NCI-H128 (cell line): ENCODE measurements around the gene IER3.

ENCODE experiments used
- DNase-seq: peaks from one replicate; lab custom pipeline; 2025; ENCODE audit not compliant: unreplicated experiment; lab: John Stamatoyannopoulos, UW

IER3 gene, protein sequence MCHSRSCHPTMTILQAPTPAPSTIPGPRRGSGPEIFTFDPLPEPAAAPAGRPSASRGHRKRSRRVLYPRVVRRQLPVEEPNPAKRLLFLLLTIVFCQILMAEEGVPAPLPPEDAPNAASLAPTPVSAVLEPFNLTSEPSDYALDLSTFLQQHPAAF

DNA sequence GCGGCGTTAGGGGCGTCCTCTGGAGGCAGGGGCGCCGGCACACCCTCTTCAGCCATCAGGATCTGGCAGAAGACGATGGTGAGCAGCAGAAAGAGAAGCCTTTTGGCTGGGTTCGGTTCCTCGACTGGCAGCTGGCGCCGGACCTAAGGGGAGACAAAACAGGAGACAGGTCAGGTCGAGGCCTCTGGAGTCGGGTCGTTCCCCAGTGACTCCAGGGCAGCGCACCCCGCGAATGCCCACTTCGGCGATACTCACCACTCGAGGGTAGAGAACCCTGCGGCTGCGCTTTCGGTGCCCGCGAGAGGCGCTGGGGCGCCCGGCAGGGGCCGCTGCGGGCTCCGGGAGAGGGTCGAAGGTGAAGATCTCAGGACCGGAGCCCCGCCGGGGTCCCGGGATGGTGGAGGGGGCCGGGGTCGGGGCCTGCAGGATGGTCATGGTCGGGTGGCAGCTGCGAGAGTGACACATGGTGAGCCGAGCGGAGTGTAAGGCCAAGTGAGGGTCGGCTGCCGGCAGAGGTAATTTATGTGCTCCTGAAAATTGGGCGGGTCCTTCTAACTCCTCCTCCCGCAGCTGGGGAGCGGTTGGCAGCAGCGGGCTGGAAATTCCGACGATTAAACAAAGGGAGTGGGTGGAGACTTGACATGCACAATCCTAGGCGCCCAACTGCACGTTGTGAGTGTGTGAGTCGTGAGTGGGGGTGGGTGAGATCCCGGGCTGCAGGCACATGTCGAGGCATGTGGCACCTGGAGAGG, at the start of gene IER3:
IER3 (minus strand) TSS at position 494 of the 752 bp plus-strand sequence; CDS start at position 465, 29 bp downstream.
- peak; percentile 5 for DNase-seq

DNA sequence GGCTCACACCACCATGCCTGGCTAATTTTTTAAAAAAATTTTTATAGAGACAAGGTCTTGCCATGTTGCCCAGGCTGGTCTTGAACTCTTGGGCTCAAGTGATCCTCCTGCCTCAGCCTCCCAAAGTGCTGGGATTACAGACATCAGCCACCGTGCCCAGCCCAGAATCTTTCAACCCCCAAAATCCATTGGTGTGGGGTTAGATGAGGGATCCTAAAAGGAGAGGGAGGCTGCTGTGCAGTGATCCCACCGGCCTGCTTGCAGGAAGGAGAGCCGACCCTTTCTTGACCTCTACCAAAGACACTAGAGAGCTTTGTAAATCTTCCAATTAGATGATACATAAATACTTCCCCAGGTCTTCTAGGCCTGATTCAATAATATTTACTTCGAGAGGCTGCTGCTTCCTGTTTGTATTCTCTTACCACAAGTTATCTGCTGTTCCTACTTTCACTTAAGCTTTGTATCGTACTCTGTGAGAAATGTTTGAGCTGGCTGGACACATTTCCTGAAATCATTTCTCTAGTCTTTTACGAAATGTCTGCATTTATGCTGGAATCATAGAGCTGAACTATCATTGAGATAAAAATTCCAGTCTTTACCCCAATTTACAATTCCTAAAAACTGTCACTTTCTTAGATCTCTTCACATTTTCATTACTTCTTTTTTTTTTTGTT, 49.3 kb upstream of the IER3 start:
- DNase-seq, result no peak

- no peak for DNase-seq
Observed at GRCh38 chr6:30792786-30793185, 48.4 kb upstream of the IER3 start.

DNA sequence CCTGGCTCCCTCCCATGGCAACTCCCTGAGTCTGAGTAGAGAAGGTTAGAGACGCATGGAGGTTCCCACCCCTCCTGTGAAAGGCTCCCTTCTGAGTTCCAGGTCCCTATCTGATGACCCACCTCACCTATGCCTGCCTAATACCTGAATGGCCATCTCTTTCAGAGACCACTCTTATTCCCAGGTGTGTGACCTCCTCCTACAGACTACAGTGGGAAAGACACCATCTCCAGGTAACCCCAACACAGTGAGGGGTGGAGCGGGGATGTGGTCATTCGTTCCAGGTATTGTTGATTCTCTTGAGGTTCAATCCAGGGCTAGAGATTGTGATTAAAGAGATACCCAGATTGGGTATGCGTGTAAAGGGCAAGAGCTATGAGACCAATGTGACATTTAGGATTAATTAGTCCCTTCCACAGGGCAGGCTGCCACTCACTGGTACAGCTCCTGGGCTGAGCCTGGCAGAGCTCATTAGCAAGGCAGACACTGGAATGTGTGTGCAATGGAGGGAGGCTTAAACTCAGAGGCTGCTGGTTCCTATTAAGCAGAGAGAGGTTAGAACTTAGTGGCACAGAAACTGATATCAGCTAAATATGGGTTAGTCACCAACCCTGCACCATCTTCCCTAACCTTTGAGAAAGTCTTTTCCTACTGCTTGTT, 46.5 kb upstream of the IER3 start:
- no peak for DNase-seq

- DNase-seq, result no peak
Observed at GRCh38 chr6:30789606-30790005, 45.3 kb upstream of the IER3 start.

DNA sequence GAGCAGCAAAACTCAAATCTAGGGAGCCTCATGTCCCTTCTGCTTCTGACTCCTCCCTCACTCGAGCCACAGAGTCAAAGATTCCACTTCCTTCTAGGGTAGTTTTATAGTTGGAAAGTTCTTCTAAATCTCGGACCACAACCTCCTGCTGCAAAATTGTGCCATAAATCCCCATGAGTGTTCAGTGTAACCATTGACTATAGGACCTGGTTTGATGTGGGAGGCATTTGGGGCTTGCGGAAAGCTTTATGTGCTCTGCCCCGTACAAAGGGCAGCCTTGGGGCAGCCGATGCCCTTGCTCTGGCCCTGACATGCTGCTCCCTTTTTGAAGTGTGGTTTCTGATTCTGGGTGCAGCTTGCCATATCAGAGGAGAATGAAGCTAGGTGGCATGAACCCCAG, 43.6 kb upstream of the IER3 start:
- no peak for DNase-seq

- DNase-seq, result no peak
Observed at GRCh38 chr6:30782425-30783014, 38.2 kb upstream of the IER3 start.

DNA sequence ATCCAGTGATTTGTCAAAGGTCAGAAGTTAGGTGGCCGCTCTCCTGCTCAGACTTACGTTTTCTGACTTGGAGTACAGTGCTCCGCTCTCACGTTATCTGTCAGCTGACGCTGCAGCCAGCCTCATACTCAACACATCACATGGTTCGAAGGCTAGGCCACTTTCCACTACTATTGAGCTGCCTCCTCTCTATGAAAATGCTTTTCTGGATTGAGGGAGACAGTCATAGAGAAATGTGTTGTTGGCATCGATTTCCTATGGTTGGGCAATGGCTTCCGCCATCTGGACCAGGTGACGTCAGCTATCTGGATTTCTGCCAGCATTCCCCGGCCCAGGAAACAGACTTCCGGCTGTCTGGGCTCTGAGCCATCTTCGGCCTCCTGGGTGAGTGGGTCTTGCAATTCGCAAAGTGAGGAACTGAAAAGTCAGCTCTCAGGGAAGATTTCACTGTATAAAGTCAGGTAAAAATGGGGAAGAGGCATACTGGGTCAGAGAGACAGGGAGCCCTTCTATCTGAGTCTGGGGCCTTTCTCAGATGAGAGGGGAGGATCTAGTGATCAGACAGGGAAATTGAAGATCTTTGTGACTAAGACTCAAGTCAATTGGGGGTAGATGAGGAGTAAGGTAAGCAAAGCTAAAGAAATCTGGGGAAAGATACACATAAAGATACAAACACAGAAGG, 37.5 kb upstream of the IER3 start:
- DNase-seq, result peak; percentile 69

DNA sequence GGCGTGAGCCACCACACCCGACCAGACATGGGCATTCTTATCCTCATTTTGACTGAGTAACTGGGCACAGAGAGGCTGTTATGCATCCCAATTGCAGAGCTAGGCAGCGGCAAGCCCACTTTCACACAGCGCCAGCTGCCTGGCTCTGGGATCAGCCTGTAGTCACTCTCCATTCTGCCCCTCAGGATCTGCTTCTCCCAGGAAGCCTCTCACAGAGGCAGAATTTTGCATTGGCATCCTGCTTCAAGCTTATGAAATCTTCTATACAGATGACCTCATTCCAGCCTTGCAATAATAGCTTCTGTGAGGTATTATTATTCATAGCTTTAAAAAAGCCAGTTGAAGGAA, 37.0 kb upstream of the IER3 start:
- DNase-seq, result no peak

DNA sequence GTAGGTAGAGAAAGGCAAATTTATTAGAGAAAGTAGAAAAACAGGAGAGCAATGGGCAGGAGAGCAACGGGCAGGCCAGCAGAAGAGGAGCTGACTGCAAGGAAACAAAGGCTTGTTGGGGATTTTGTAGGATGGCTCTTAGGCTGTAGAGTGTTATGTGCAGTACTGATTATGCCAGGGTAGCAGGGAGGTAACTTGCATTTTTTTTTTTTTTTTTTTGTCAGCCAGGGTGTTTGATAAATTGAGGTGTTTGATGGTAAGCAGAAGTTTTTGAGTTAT, 36.2 kb upstream of the IER3 start:
- DNase-seq, result no peak

DNA sequence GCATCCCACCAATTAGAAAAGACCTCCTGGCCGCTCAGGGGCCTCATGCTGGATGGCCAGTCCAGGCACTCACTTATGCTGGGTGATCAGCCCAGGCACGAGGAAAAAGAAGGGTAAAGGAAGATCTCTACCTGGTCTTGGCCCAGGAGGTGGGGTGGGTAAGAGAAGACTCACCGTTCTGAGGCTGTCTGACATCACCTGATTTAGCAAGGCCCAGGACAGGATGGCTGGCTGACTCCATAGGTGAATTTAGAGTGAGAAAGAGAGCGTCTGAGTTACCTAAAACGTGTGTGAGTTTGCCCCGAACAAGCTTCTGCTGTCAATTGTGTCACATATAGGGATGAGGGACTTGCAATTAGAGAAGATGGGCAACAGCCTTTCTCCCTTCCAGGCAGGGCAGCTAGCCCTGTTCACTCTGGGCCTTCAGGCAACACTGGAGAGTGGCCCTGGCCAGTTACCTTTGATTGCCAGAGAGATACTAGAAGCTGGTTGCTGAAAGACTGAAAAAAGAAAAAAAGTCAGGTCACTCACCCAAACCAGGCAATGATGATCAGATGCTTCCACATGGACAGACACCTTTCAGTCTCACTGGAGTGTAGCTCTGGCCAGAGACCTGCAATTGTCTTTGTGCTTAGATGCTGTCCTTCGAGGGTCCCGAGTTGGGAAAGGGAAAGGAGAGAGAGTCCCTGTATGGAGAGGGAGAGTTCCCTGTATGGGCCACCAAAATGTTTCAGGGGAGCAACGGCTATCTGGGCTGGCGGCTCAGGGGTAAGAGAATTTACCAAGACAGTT, 35.7 kb upstream of the IER3 start:
- no peak for DNase-seq

- DNase-seq, result no peak
Observed at GRCh38 chr6:30778001-30778635, 33.8 kb upstream of the IER3 start.

GRCh38 chr6:30777155-30777485, 32.8 kb upstream of the IER3 start:
- no peak for DNase-seq

DNA sequence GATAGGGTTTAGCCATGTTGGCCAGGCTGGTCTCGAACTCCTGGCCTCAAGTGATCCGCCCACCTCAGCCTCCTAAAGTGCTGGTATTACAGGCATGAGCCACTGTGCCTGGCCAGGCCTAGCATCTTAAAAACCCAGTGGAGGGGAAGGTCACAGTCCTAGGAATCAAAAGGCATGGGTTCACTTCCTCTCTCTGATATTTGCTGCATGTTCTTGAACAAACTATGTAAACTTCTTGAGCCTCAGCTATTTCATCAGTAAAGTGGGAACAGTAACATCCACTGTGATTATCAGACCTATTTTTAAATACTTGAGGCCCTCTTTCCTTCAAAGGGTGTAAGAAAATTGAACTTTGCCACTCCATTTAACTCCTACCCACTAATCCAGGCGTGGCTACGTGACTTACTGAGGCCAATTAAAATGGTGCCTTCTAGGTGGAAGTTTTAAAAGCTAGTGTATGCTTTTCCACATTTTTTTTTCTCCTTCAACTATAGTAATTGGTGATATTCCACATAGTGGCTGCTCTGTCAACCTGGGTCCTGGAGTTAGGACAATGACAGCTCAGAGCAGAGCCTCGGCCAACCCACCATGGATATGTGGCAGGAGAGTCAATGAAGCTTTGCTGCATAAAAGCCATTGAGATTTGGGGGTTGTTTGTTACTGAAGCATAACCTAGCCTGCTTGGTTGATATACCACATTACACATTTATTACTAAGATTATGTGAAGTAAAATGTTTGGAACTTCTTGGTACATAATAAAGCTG, 32.2 kb upstream of the IER3 start:
- no peak for DNase-seq

DNA sequence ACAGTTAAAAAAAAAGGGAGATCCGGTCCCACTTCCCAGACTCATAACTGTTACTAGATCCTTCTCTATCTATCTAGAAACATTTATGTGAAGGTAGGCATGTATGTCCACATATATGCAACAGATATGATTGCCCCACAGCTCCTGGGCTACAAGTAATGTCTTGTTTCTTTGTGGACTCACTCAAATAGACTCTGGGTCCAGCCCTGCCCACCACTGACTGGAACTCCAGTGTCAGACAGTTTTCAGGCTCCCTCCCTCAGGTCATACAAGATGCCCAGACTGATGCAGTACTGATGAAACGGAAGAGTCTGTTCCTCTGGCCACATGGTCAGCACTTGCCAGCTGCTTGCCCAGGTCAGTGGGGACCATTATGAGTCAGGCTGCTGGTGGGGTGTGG, 30.8 kb upstream of the IER3 start:
- DNase-seq, result no peak

DNA sequence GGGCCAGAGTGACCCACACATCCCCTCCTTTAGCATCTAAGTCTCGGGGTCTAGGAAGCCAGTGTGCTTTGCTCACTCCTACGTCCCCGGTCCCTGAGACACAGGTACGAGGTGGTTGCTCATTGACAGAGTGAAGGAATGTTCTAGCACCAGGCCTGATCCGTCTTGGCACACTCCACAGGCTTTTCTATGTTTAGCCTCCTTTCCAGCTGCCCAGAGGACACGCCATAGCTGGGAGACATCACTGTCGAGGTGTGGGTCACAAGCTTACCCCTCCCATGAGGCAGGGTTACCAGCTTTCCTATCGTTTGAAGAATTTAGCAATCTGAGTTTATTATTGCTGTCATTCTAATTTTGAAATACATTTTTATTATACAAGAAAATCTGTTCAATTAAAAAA, 30.4 kb upstream of the IER3 start:
- no peak for DNase-seq

DNA sequence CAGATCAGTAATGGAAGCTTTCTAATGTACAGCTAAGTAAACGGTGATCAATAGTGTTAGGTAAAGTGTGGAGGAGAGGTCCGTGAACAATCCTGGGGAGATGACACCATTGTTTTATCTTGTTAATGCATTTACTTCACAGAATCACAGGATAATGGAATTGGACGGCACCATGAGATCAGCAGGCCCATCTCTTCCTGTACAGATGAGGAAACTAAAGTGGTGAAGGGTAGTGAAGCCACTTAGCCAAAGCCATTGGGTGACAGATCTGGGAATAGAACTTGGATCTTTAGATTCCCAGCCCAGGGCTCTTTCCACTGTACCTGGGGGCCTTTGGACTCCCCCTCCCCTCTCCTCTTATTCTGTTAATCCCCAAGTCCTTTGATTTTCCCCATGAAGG, 26.2 kb upstream of the IER3 start:
- no peak for DNase-seq

DNA sequence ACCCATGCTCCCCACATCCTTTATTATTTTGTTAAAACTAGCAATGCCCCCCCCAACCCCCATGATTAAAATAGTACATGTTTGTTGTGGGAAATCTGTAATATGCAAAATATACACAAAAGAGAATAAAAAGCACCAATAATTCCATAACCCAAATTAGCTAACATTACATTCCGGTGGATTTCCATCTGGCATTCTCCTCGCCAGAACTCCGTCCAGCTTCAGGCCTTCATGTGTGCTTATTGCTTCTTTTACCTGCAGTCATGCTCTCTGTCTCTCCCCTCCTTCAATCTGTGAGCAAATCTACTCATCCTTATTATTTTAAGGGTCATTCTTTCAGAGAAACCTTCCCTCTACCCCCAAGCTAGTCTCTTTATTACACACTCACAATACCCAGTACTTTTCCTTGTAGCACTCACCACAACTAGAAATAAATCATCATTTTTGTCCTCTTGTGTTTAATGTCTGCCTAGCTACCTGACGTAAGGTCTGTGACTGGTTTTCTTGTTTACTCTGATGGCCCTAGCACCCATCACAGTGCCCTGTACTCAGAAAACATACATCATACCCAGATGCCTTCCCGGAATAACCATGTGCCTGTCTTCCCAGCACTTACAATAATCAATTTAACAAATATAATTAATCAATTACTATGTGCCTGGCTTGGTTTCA, 25.6 kb upstream of the IER3 start:
- DNase-seq, result no peak
